Activated naive CD4-positive, alpha-beta T cell treated with anti-CD3 and anti-CD28 coated beads, Interleukin-2, amount 50 U/mL, for 24 hours (primary cell): ENCODE results near the gene NDUFB2.
"Not testable (repeated sequence)": the region's sequence is repeated elsewhere in the genome, so short reads cannot be mapped to it uniquely, and the experiment has no call there.

Source experiments
- H3K27ac Mint-ChIP-seq: one replicate; pipeline ENCODE4 v1.8.0; 2021; ENCODE audit warnings: mild to moderate bottlenecking, mixed read lengths
- H3K27me3 Mint-ChIP-seq: one replicate; pipeline ENCODE4 v1.8.0; 2021; ENCODE audit warnings: mixed read lengths
- H3K36me3 Mint-ChIP-seq: one replicate; pipeline ENCODE4 v1.8.0; 2021; ENCODE audit warnings: mixed read lengths
- H3K4me1 Mint-ChIP-seq: one replicate; pipeline ENCODE4 v1.8.0; 2021; ENCODE audit warnings: mixed read lengths
- H3K4me3 Mint-ChIP-seq: one replicate; pipeline ENCODE4 v1.8.0; 2021; ENCODE audit warnings: mild to moderate bottlenecking, mixed read lengths
- H3K9me3 Mint-ChIP-seq: one replicate; pipeline ENCODE4 v1.8.0; 2021; ENCODE audit warnings: mixed read lengths

Gene NDUFB2

GRCh38 chr7:140696680-140697446, at the start of gene NDUFB2:
Gene NDUFB2 (plus strand): TSS chr7:140696708. CDS start chr7:140696745, 37 bp downstream.
- Mint-ChIP-seq H3K36me3 (peaks cover 12% of the 10 kb centered on the region), H3K4me3 (peak within 1 kb of the TSS; percentile 99), H3K9me3 (no peaks in the 10 kb centered on the region), H3K27me3 (no peaks in the 10 kb centered on the region), H3K4me1 (peaks cover 35% of the 10 kb centered on the region), H3K27ac (peak within 1 kb of the TSS; percentile 99)

GRCh38 chr7:140646931-140647647, 49.4 kb upstream of the NDUFB2 start:
- H3K4me1 Mint-ChIP-seq: peaks cover 5% of the 10 kb centered on the region
- H3K9me3 Mint-ChIP-seq: no peaks in the 10 kb centered on the region
- no peaks in the 10 kb centered on the region for H3K36me3 Mint-ChIP-seq
- peaks cover 6% of the 10 kb centered on the region for H3K27me3 Mint-ChIP-seq
- no peak overlapping the region for H3K4me3 Mint-ChIP-seq
- no peak overlapping the region for H3K27ac Mint-ChIP-seq

GRCh38 chr7:140649556-140650205, 46.8 kb upstream of the NDUFB2 start:
- no peaks in the 10 kb centered on the region for H3K36me3 Mint-ChIP-seq
- H3K4me3 Mint-ChIP-seq: no peak overlapping the region
- H3K27ac Mint-ChIP-seq: no peak overlapping the region

GRCh38 chr7:140650367-140650766, 46.1 kb upstream of the NDUFB2 start:
- Mint-ChIP-seq H3K36me3 (no peaks in the 10 kb centered on the region), H3K4me1 (peaks cover 11% of the 10 kb centered on the region), H3K4me3 (no peak overlapping the region), H3K27me3 (no peaks in the 10 kb centered on the region), H3K27ac (no peak overlapping the region), H3K9me3 (no peaks in the 10 kb centered on the region)

More at GRCh38 chr7:140649556-140650205, 46.8 kb upstream of the NDUFB2 start:
- Mint-ChIP-seq H3K27me3 (no peaks in the 10 kb centered on the region), H3K9me3 (no peaks in the 10 kb centered on the region), H3K4me1 (peaks cover 11% of the 10 kb centered on the region)

- H3K36me3 Mint-ChIP-seq: no peaks in the 10 kb centered on the region
- peaks cover 23% of the 10 kb centered on the region for H3K4me1 Mint-ChIP-seq
- H3K9me3 Mint-ChIP-seq: no peaks in the 10 kb centered on the region
- peak overlapping the region; percentile 33 for H3K27ac Mint-ChIP-seq
- no peak overlapping the region for H3K4me3 Mint-ChIP-seq
- H3K27me3 Mint-ChIP-seq: no peaks in the 10 kb centered on the region
Observed at GRCh38 chr7:140653319-140654108, 43.0 kb upstream of the NDUFB2 start.

GRCh38 chr7:140654109-140654387, 42.5 kb upstream of the NDUFB2 start:
- no peak overlapping the region for H3K4me3 Mint-ChIP-seq
- no peaks in the 10 kb centered on the region for H3K27me3 Mint-ChIP-seq
- H3K9me3 Mint-ChIP-seq: no peaks in the 10 kb centered on the region
- no peaks in the 10 kb centered on the region for H3K36me3 Mint-ChIP-seq
- no peak overlapping the region for H3K27ac Mint-ChIP-seq
- H3K4me1 Mint-ChIP-seq: peaks cover 23% of the 10 kb centered on the region

- no peak overlapping the region for H3K27ac Mint-ChIP-seq
- no peaks in the 10 kb centered on the region for H3K27me3 Mint-ChIP-seq
- H3K4me3 Mint-ChIP-seq: no peak overlapping the region
- H3K36me3 Mint-ChIP-seq: no peaks in the 10 kb centered on the region
- H3K4me1 Mint-ChIP-seq: peaks cover 23% of the 10 kb centered on the region
- no peaks in the 10 kb centered on the region for H3K9me3 Mint-ChIP-seq
Observed at GRCh38 chr7:140654661-140655060, 41.8 kb upstream of the NDUFB2 start.

- Mint-ChIP-seq H3K9me3 (no peaks in the 10 kb centered on the region), H3K4me1 (peaks cover 23% of the 10 kb centered on the region), H3K36me3 (no peaks in the 10 kb centered on the region), H3K27ac (peak overlapping the region; percentile 66), H3K27me3 (no peaks in the 10 kb centered on the region), H3K4me3 (peak overlapping the region; percentile 87)
Observed at GRCh38 chr7:140655511-140656408, 40.7 kb upstream of the NDUFB2 start.

GRCh38 chr7:140656548-140657515, 39.7 kb upstream of the NDUFB2 start:
- Mint-ChIP-seq H3K4me3 (peak overlapping the region; percentile 87), H3K4me1 (peaks cover 23% of the 10 kb centered on the region), H3K36me3 (no peaks in the 10 kb centered on the region), H3K27me3 (no peaks in the 10 kb centered on the region), H3K9me3 (no peaks in the 10 kb centered on the region), H3K27ac (no peak overlapping the region)

- Mint-ChIP-seq H3K36me3 (no peaks in the 10 kb centered on the region), H3K9me3 (no peaks in the 10 kb centered on the region), H3K4me3 (no peak overlapping the region), H3K27me3 (no peaks in the 10 kb centered on the region), H3K27ac (no peak overlapping the region), H3K4me1 (peaks cover 23% of the 10 kb centered on the region)
Observed at GRCh38 chr7:140657891-140658290, 38.6 kb upstream of the NDUFB2 start.

- H3K36me3 Mint-ChIP-seq: peaks cover 3% of the 10 kb centered on the region
- no peak overlapping the region for H3K4me3 Mint-ChIP-seq
- H3K27ac Mint-ChIP-seq: no peak overlapping the region
- no peaks in the 10 kb centered on the region for H3K9me3 Mint-ChIP-seq
- H3K4me1 Mint-ChIP-seq: peaks cover 18% of the 10 kb centered on the region
- no peaks in the 10 kb centered on the region for H3K27me3 Mint-ChIP-seq
Observed at GRCh38 chr7:140659856-140660255, 36.7 kb upstream of the NDUFB2 start.

GRCh38 chr7:140661124-140661523, 35.4 kb upstream of the NDUFB2 start:
- no peaks in the 10 kb centered on the region for H3K9me3 Mint-ChIP-seq
- no peak overlapping the region for H3K27ac Mint-ChIP-seq
- peaks cover 12% of the 10 kb centered on the region for H3K4me1 Mint-ChIP-seq
- H3K4me3 Mint-ChIP-seq: no peak overlapping the region
- H3K27me3 Mint-ChIP-seq: no peaks in the 10 kb centered on the region
- peaks cover 4% of the 10 kb centered on the region for H3K36me3 Mint-ChIP-seq

GRCh38 chr7:140662938-140663337, 33.6 kb upstream of the NDUFB2 start:
- not testable (repeated sequence) for H3K36me3 Mint-ChIP-seq, H3K27me3 Mint-ChIP-seq, H3K4me1 Mint-ChIP-seq, H3K27ac Mint-ChIP-seq, H3K4me3 Mint-ChIP-seq, H3K9me3 Mint-ChIP-seq

- H3K4me3 Mint-ChIP-seq: no peak overlapping the region
- no peak overlapping the region for H3K27ac Mint-ChIP-seq
- H3K4me1 Mint-ChIP-seq: peaks cover 5% of the 10 kb centered on the region
- H3K9me3 Mint-ChIP-seq: no peaks in the 10 kb centered on the region
- no peaks in the 10 kb centered on the region for H3K27me3 Mint-ChIP-seq
- peaks cover 4% of the 10 kb centered on the region for H3K36me3 Mint-ChIP-seq
Observed at GRCh38 chr7:140667476-140667875, 29.0 kb upstream of the NDUFB2 start.
